GM12878 (cell line): ENCODE measurements around the gene NRM. TPM values are rescaled to one million over a fixed set of nuclear protein-coding genes. Genes with fewer than 3 reads are reported as not detected.

Experiments used
- ATAC-seq: fragments of 200-7000 bp; cut with Tn5 transposase; 3 replicates; pipeline ENCODE4 v1.9.1; 2020; ENCODE audit warnings: mild to moderate bottlenecking, moderate library complexity
- BruUV-seq: library from RNA; stranded (reverse); fragments of 400-500 nt; replicated peaks from 2 replicates; lab custom pipeline; 2021; lab: Mats Ljungman, UMichigan
- CTCF ChIA-PET: fragments of 300-600 bp; sonication (Branson Sonifier 250); formaldehyde crosslinking; extraction: SDS; loops from one replicate; lab custom pipeline; 2021; ENCODE audit warnings: inconsistent platforms; lab: Yijun Ruan, JAX
- POLR2A ChIA-PET: fragments of 350-600 bp; formaldehyde crosslinking; extraction: SDS; loops from one replicate; lab custom pipeline; 2021; ENCODE audit warnings: inconsistent platforms; lab: Charles Lee
- RAD21 ChIA-PET: fragments of 300-600 bp; sonication (Branson Sonifier 250); formaldehyde crosslinking; loops from one replicate; lab custom pipeline; 2023; ENCODE audit warnings: antibody characterized with exemption; ENCODE audit not compliant: unreplicated experiment; lab: Charles Lee
- SMC1A ChIA-PET: fragments of 300-600 bp; sonication (Branson Sonifier 250); formaldehyde crosslinking; loops from one replicate; lab custom pipeline; 2023; ENCODE audit not compliant: unreplicated experiment, uncharacterized antibody; lab: Charles Lee
- DNase-seq: peaks from one replicate; pipeline ENCODE4 v3.0.0-alpha.2; 2011; ENCODE audit warnings: low read depth, low spot score
- FAIRE-seq: peaks from 3 replicates; lab custom pipeline; 2011; peaks lifted over from hg19 to GRCh38; lab: Jason Lieb, UNC
- H2AFZ ChIP-seq: 2 replicates; pipeline ENCODE4 v1.6.0; 2011; ENCODE audit warnings: low read depth, low read length, control low read depth; ENCODE audit not compliant: control insufficient read depth
- H3K27ac ChIP-seq: 2 replicates; pipeline ENCODE4 v1.5.1; 2011; ENCODE audit warnings: control low read depth; ENCODE audit not compliant: control insufficient read depth, insufficient read depth
- H3K27me3 ChIP-seq, 2 experiments: replicated peaks in 1 of 2; 2 replicates each; pipeline versions ENCODE4 v1.6.0 to v1.6.1; 2011; ENCODE audit warnings: low read length in 1 of 2; ENCODE audit not compliant: control insufficient read depth in 2 of 2, insufficient read depth in 2 of 2
- H3K36me3 ChIP-seq, 2 experiments: 2 replicates each; pipeline ENCODE4 v1.5.1; 2011; ENCODE audit warnings: low read length in 1 of 2; ENCODE audit not compliant: control insufficient read depth in 2 of 2, insufficient read depth in 2 of 2
- H3K4me1 ChIP-seq: 2 replicates; pipeline ENCODE4 v1.6.1; 2011; ENCODE audit warnings: mild to moderate bottlenecking, low read length, moderate library complexity, mixed read lengths; ENCODE audit not compliant: control insufficient read depth, insufficient read depth
- H3K4me2 ChIP-seq: 2 replicates; pipeline ENCODE4 v1.6.0; 2011; ENCODE audit warnings: control low read depth; ENCODE audit not compliant: control insufficient read depth, insufficient read depth
- H3K4me3 ChIP-seq: fragments of 200-600 bp; sonication (generic); 2 replicates; pipeline ENCODE4 v1.5.1; 2016
- H3K79me2 ChIP-seq: 2 replicates; pipeline ENCODE4 v1.6.0; 2011; ENCODE audit warnings: low read length; ENCODE audit not compliant: control insufficient read depth, insufficient read depth
- H3K9ac ChIP-seq: 2 replicates; pipeline ENCODE4 v1.8.0; 2011; ENCODE audit warnings: low read length, control low read depth, mixed read lengths; ENCODE audit not compliant: control insufficient read depth, insufficient read depth
- H3K9me3 ChIP-seq: replicated peaks from 3 replicates; pipeline ENCODE4 v1.5.1; 2011; ENCODE audit warnings: mild to moderate bottlenecking, low read length; ENCODE audit not compliant: control insufficient read depth, insufficient read depth
- H4K20me1 ChIP-seq: 2 replicates; pipeline ENCODE4 v1.6.0; 2011; ENCODE audit not compliant: control insufficient read depth, insufficient read depth
- BMI1 ChIP-seq: fragments of 450-650 bp; IDR thresholded peaks from 2 replicates; pipeline ENCODE4 v1.6.1; 2016; ENCODE audit warnings: mild to moderate bottlenecking, moderate library complexity, borderline replicate concordance
- FOS ChIP-seq: IDR thresholded peaks from 3 replicates; pipeline ENCODE4 v1.6.1; 2011; ENCODE audit warnings: borderline replicate concordance; ENCODE audit not compliant: insufficient read length; ENCODE audit errors: extremely low read depth
- IKZF1 ChIP-seq: fragments of 450-650 bp; conservative IDR thresholded peaks from 2 replicates; pipeline ENCODE4 v1.6.1; 2017; ENCODE audit warnings: antibody characterized with exemption, mild to moderate bottlenecking
- JUNB ChIP-seq: IDR thresholded peaks from 2 replicates; pipeline ENCODE4 v1.6.1; 2016; ENCODE audit warnings: antibody characterized with exemption, mild to moderate bottlenecking
- MAX ChIP-seq: IDR thresholded peaks from 2 replicates; pipeline ENCODE4 v1.6.1; 2012; ENCODE audit warnings: low read depth, low read length, improper control_type of control experiment
- PRDM15 ChIP-seq: fragments of 450-650 bp; formaldehyde crosslinking; IDR thresholded peaks from 2 replicates; pipeline ENCODE4 v1.4.0; 2020; ENCODE audit warnings: mild to moderate bottlenecking, moderate library complexity
- RAD21 ChIP-seq: IDR thresholded peaks from 2 replicates; pipeline ENCODE4 v1.6.1; 2011; ENCODE audit warnings: mild to moderate bottlenecking, low read depth, low read length, moderate library complexity; ENCODE audit not compliant: insufficient read depth
- SIX5 ChIP-seq: IDR thresholded peaks from 2 replicates; pipeline ENCODE4 v1.6.1; 2011; ENCODE audit warnings: mild to moderate bottlenecking, low read depth, low read length, moderate library complexity; ENCODE audit not compliant: severe bottlenecking
- TCF3 ChIP-seq: IDR thresholded peaks from 2 replicates; pipeline ENCODE4 v1.6.1; 2012; ENCODE audit warnings: low read depth, mild to moderate bottlenecking, low read length, borderline replicate concordance; ENCODE audit not compliant: insufficient read depth
- ZBED1 ChIP-seq: IDR thresholded peaks from 2 replicates; pipeline ENCODE4 v1.6.1; 2016; ENCODE audit warnings: borderline replicate concordance
- ZZZ3 ChIP-seq: IDR thresholded peaks from 2 replicates; pipeline ENCODE4 v1.6.1; 2011; ENCODE audit warnings: low read depth; ENCODE audit not compliant: control insufficient read depth, insufficient read length
- WGBS: methylation state at CpG from one replicate; pipeline ENCODE4 v1.1.6; 2016; ENCODE audit warnings: low lambda C conversion rate; ENCODE audit not compliant: insufficient replicate concordance, insufficient coverage; ENCODE audit errors: missing lambda C conversion rate; 5-methylcytosine and 5-hydroxymethylcytosine counted together
- in situ Hi-C: fragments of 300-500 bp; cut with MboI; formaldehyde crosslinking; loops from 9 replicates; pipeline ENCODE4 v1.14.3; 2018; ENCODE audit warnings: mixed read lengths
- intact Hi-C: fragments of 100-400 bp; cut with micrococcal nuclease; formaldehyde crosslinking; loops from one replicate; pipeline ENCODE4 v1.14.2; 2022; ENCODE audit not compliant: unreplicated experiment
- polyA plus RNA-seq, 11 experiments: library from polyadenylated mRNA; depleted of rRNA in 4 of 11; unstranded in 6 of 11; stranded (reverse) in 5 of 11; fragments of >200 nt; fragmentation: Nextera tagmentation in 4 of 11; fragmentation: Illumina TruSeq in 1 of 11; extraction: Ambion mirVana in 4 of 11; extraction: Trizol in 1 of 11; gene quantifications; 1 replicate in 1 of 11; 2 replicates in 10 of 11; pipeline versions ENCODE4 v1.2.1 to v1.2.3, GENCODE V29; 2011 to 2016; ENCODE audit warnings: inconsistent platforms in 2 of 11, missing spikeins in 2 of 11, low read depth in 1 of 11
- total RNA-seq, 4 experiments: library from RNA; depleted of rRNA in 3 of 4; stranded (reverse); fragments of >200 nt in 3 of 4; fragmentation: Illumina TruSeq in 1 of 4; extraction: Trizol in 1 of 4; gene quantifications; 2 replicates each; pipeline versions ENCODE4 v1.2.1 to v1.2.3, GENCODE V29; 2013 to 2021
- TF ChIP-seq, protein P1 (sequence below): IDR thresholded peaks from 2 replicates; pipeline ENCODE4 v1.6.1; 2011; ENCODE audit warnings: mild to moderate bottlenecking, low read depth, low read length, moderate library complexity; ENCODE audit not compliant: insufficient replicate concordance
- TF ChIP-seq, protein P2 (sequence below): fragments of 450-650 bp; IDR thresholded peaks from 2 replicates; pipeline ENCODE4 v1.6.1; 2018; ENCODE audit warnings: mild to moderate bottlenecking, low read depth, moderate library complexity; ENCODE audit not compliant: partially characterized antibody

Gene NRM
- total and polyA plus RNA-seq, 10 of the 15 experiments (the other 5 are each of a cell fraction or from before 2014, with no cell fraction given) = 15.4 to 46.7 (median 29.0) TPM

DNA sequence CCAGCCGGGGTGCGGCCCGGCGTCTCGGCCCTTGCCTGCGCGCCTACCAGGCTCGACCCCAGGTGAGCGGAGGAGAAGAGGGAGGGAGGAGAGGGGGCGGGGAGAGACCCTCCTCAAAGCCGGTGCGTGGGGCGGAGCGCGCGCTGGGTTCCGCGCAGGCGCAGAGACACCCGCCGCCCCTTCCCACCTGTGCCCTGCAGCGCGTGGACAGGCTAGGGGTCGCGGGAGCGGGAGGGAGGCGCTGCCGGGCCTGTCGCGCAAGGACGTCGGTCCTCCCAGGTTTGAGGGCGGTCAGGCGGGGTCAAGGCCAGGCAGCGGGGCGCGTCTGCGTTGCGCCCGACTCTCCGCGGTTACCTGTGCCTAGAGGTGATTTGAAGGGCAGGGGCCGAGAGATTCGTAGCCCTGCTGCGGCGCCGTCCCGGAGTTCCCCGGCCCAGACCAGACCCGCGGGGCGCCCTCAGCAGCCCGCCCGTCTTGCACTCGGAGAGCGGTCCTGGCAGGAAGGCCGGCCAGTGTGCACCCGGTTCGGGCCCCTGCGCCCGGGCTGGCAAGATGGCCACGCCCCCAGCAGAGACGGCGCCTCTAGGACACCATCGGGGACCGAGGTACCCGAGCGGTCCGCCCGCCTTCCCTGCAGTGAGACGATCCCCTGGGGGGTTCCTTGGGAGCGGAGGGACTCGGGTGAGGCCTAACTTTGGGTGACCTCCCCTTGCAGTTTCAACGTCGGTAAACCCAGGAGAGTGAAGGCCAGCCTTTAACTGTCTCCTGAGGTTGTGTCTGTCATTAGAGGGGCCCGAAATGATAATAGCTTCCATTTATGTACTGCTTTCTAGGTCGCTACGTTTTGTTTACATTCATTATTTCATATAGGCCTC is 43.3 kb downstream of the NRM start:
- Histone ChIP-seq H3K27ac (peak overlapping the region; percentile 87), H3K9ac (peak overlapping the region; percentile 88), H3K79me2 (peaks cover 16% of the 10 kb centered on the region), H3K9me3 (no peaks in the 10 kb centered on the region), H3K4me2 (peak overlapping the region; percentile 73), H4K20me1 (no peaks in the 10 kb centered on the region), H3K4me1 (peaks cover 2% of the 10 kb centered on the region; the same call in 1 of the 2 replicates), H3K36me3 (peaks cover 0 to 3% of the 10 kb centered on the region in 2 experiments; a peak in 3 of 4 replicates), H2AFZ (peak overlapping the region; percentile 93), H3K27me3 (no peaks in the 10 kb centered on the region), H3K4me3 (peak overlapping the region; percentile 77)
- in situ Hi-C loops (no loop called here), intact Hi-C loops (loop anchor here (2.0 kb wide), 1 partner anchor 25 kb away; the partner anchor contains the start of gene DHX16)
- ChIA-PET RAD21 (no interaction called here), CTCF (interaction anchor here (0.8 to 1.5 kb wide), 5 partner anchors 25 to 106 kb away, joined by 3 to 7 read pairs (median 4); partner anchors contain the start of gene DHX16), SMC1A (interaction anchor here (0.8 to 1.6 kb wide), 5 partner anchors 9 to 440 kb away, joined by 3 to 6 read pairs (median 4); no protein-coding TSS in a partner anchor), POLR2A (interaction anchor here (1.1 kb wide), 1 partner anchor 35 kb away, joined by 7 read pairs; no protein-coding TSS in a partner anchor)
- DNase-seq = peak; percentile 24
- ATAC-seq = peak; percentile 94
- no TSS peak for BruUV-seq
- peak; percentile 68 for FAIRE-seq
- under 1% methylated on average over 73 of the region's 78 CpGs for WGBS
- TF ChIP-seq IKZF1 (peak; percentile 70), SIX5 (no peak), BMI1 (no peak), ZBED1 (no peak), MAX (0 out of 2 replicates have a peak, but pooled peaks have one; percentile 16), PRDM15 (CRISPR knock-in tag) (no peak), TCF3 (0 out of 2 replicates have a peak, but pooled peaks have one; percentile 7), JUNB (no peak), FOS (no peak), RAD21 (no peak), ZZZ3 (no peak)
- TF ChIP-seq, protein P1, sequence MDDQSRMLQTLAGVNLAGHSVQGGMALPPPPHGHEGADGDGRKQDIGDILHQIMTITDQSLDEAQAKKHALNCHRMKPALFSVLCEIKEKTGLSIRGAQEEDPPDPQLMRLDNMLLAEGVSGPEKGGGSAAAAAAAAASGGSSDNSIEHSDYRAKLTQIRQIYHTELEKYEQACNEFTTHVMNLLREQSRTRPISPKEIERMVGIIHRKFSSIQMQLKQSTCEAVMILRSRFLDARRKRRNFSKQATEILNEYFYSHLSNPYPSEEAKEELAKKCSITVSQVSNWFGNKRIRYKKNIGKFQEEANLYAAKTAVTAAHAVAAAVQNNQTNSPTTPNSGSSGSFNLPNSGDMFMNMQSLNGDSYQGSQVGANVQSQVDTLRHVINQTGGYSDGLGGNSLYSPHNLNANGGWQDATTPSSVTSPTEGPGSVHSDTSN = no peak
- TF ChIP-seq, protein P2, sequence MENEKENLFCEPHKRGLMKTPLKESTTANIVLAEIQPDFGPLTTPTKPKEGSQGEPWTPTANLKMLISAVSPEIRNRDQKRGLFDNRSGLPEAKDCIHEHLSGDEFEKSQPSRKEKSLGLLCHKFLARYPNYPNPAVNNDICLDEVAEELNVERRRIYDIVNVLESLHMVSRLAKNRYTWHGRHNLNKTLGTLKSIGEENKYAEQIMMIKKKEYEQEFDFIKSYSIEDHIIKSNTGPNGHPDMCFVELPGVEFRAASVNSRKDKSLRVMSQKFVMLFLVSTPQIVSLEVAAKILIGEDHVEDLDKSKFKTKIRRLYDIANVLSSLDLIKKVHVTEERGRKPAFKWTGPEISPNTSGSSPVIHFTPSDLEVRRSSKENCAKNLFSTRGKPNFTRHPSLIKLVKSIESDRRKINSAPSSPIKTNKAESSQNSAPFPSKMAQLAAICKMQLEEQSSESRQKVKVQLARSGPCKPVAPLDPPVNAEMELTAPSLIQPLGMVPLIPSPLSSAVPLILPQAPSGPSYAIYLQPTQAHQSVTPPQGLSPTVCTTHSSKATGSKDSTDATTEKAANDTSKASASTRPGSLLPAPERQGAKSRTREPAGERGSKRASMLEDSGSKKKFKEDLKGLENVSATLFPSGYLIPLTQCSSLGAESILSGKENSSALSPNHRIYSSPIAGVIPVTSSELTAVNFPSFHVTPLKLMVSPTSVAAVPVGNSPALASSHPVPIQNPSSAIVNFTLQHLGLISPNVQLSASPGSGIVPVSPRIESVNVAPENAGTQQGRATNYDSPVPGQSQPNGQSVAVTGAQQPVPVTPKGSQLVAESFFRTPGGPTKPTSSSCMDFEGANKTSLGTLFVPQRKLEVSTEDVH = no peak
